ENCODE results near the gene SLC12A8. TPM values are rescaled to one million over a fixed set of nuclear protein-coding genes. Genes with fewer than 3 reads are reported as not detected.

SLC12A8 gene
- total and polyA plus RNA-seq, 10 of the 15 experiments (the other 5 are each of a cell fraction or from before 2014, with no cell fraction given), result 2.5 to 71.6 (median 50.1) TPM

GRCh38 chr3:125194061-125194848, 18.3 kb downstream of the SLC12A8 start:
- H3K4me1 ChIP-seq (ENCODE audit: control insufficient read depth, insufficient read depth, low read length), result peaks cover 44% of the 10 kb centered on the region
- no peak overlapping the region for H3K4me2 ChIP-seq (ENCODE audit: control insufficient read depth, insufficient read depth)
- no peak for ATAC-seq
- BruUV-seq (replicated peaks), result no TSS peak
- DNase-seq (ENCODE audit: low read depth, low spot score), result no peak
- H3K9me3 ChIP-seq (replicated peaks; ENCODE audit: control insufficient read depth, insufficient read depth, low read length), result no peaks in the 10 kb centered on the region
- intact Hi-C loops (cut with micrococcal nuclease; ENCODE audit: unreplicated experiment) (no loop called here), in situ Hi-C loops (cut with MboI) (no loop called here)
- no peak overlapping the region for H3K9ac ChIP-seq (ENCODE audit: control insufficient read depth, insufficient read depth, low read length)
- no peaks in the 10 kb centered on the region for H3K79me2 ChIP-seq (ENCODE audit: control insufficient read depth, insufficient read depth, low read length)
- no peak overlapping the region for H2AFZ ChIP-seq (ENCODE audit: control insufficient read depth, low read depth, low read length)
- no peaks in the 10 kb centered on the region for H3K27me3 ChIP-seq (replicated peaks in 1 of 2; ENCODE audit: control insufficient read depth in 2 of 2, insufficient read depth in 2 of 2, low read length in 1 of 2)
- ChIA-PET CTCF (interaction anchor here (0.5 to 1.5 kb wide), 7 partner anchors 7 to 408 kb away, joined by 3 to 4 read pairs (median 3); no protein-coding TSS in a partner anchor), POLR2A (no interaction called here), RAD21 (ENCODE audit: unreplicated experiment) (interaction anchor here (0.9 to 1.2 kb wide), 3 partner anchors 47 to 74 kb away, joined by 3 read pairs; no protein-coding TSS in a partner anchor), SMC1A (ENCODE audit: uncharacterized antibody, unreplicated experiment) (interaction anchor here (0.6 to 2.1 kb wide), 4 partner anchors 10 to 261 kb away, joined by 3 to 6 read pairs (median 3); no protein-coding TSS in a partner anchor)
- TF ChIP-seq JUNB (IDR thresholded peaks at IDR 0.05) (no peak), EGR1 (IDR thresholded peaks at IDR 0.05; ENCODE audit: borderline replicate concordance in 1 of 2, low read depth in 2 of 2, low read length in 2 of 2) (no peak), PBX3 (IDR thresholded peaks at IDR 0.05; ENCODE audit: insufficient replicate concordance, low read depth, low read length) (no peak), RB1 (IDR thresholded peaks at IDR 0.05; ENCODE audit: borderline replicate concordance) (no peak)
- FAIRE-seq, result no peak
- no peak overlapping the region for H3K4me3 ChIP-seq
- H3K27ac ChIP-seq (ENCODE audit: control insufficient read depth, insufficient read depth), result no peak overlapping the region
- H3K36me3 ChIP-seq (ENCODE audit: control insufficient read depth in 2 of 2, insufficient read depth in 2 of 2, low read length in 1 of 2), result no peaks in the 10 kb centered on the region
- 97% methylated on average over 7 of the region's 7 CpGs for whole genome bisulfite sequencing (ENCODE audit: insufficient coverage, insufficient replicate concordance, low lambda C conversion rate, missing lambda C conversion rate)
- no peaks in the 10 kb centered on the region for H4K20me1 ChIP-seq (ENCODE audit: control insufficient read depth, insufficient read depth)
